ENCODE measurements around the gene FBXW5.

Gene FBXW5

GRCh38 chr9:136990242-136990911 is 45.8 kb upstream of the FBXW5 start (continued):
- TF ChIP-seq CSRNP3 (CRISPR knock-in tag; IDR thresholded peaks at IDR 0.05), result no peak

DNA sequence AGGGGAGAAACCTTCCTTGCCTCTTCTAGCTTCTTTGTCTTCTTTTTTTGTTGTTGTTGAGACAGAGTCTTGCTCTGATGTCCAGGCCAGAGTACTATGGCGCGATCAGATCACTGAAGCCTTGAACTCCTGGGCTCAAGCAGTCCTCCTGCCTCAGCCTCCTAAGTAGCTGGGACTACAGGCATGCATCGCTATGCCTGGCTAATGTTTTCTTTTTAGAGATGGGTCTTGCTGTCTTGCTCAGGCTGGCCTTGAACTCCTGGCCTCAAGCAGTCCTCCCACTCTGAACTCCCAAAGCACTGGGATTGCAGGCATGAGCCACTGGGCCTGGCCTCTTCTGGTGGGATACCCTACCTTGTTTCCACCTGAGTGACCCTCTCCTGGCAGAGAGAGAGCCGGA is 44.3 kb upstream of the FBXW5 start:
- no peak for ATAC-seq
- TF ChIP-seq GLIS3 (CRISPR knock-in tag; IDR thresholded peaks at IDR 0.05) (no peak), TSHZ2 (CRISPR knock-in tag; IDR thresholded peaks at IDR 0.05) (no peak), BACH2 (CRISPR knock-in tag; IDR thresholded peaks at IDR 0.05; ENCODE audit: borderline replicate concordance) (no peak), PPARA (CRISPR knock-in tag; IDR thresholded peaks at IDR 0.05; ENCODE audit: borderline replicate concordance) (no peak), ZNF70 (CRISPR knock-in tag; IDR thresholded peaks at IDR 0.05) (no peak), TOX (CRISPR knock-in tag; IDR thresholded peaks at IDR 0.05; ENCODE audit: borderline replicate concordance) (no peak), OSR1 (CRISPR knock-in tag; IDR thresholded peaks at IDR 0.05) (no peak), ZFP30 (CRISPR knock-in tag; IDR thresholded peaks at IDR 0.05) (no peak), ZNF8 (CRISPR knock-in tag; IDR thresholded peaks at IDR 0.05) (no peak), RARB (CRISPR knock-in tag; IDR thresholded peaks at IDR 0.05) (no peak)
- TF ChIP-seq, protein P1, sequence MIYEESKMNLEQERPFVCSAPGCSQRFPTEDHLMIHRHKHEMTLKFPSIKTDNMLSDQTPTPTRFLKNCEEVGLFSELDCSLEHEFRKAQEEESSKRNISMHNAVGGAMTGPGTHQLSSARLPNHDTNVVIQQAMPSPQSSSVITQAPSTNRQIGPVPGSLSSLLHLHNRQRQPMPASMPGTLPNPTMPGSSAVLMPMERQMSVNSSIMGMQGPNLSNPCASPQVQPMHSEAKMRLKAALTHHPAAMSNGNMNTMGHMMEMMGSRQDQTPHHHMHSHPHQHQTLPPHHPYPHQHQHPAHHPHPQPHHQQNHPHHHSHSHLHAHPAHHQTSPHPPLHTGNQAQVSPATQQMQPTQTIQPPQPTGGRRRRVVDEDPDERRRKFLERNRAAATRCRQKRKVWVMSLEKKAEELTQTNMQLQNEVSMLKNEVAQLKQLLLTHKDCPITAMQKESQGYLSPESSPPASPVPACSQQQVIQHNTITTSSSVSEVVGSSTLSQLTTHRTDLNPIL (CRISPR knock-in tag; IDR thresholded peaks at IDR 0.05; ENCODE audit: low read depth), result no peak

DNA sequence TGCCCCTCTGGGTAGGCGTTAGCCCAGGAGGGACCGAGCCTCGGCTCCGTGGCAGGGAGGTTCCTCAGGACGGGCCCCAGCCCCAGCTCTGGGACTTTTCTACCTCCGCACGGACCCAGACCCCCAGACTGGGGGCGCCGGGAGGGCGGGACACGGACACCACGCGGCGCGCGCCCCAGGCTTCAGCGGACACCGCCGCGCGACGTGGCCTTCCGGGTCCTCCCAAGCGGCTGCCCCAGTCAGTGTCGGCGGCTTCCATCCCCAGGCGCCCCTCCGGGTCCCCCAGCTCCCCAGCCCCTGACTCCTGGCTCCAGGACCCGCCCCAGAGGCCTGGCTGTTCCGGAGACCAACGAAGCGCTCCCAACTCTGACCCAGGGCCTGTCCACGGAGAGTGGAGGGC is 41.3 kb upstream of the FBXW5 start:
- no peak for TF ChIP-seq PATZ1 (CRISPR knock-in tag; IDR thresholded peaks at IDR 0.05; ENCODE audit: borderline replicate concordance)
- no peak for TF ChIP-seq CSRNP3 (CRISPR knock-in tag; IDR thresholded peaks at IDR 0.05)
- ATAC-seq, result no peak

- ATAC-seq, result no peak
- TF ChIP-seq ZNF8 (CRISPR knock-in tag; IDR thresholded peaks at IDR 0.05) (no peak), TSHZ2 (CRISPR knock-in tag; IDR thresholded peaks at IDR 0.05) (no peak), ZFP3 (CRISPR knock-in tag; IDR thresholded peaks at IDR 0.05) (no peak), ZNF565 (CRISPR knock-in tag; conservative IDR thresholded peaks at IDR 0.05; ENCODE audit: low read depth) (no peak), ZNF70 (CRISPR knock-in tag; IDR thresholded peaks at IDR 0.05) (no peak), BACH2 (CRISPR knock-in tag; IDR thresholded peaks at IDR 0.05; ENCODE audit: borderline replicate concordance) (no peak), ZC3H10 (CRISPR knock-in tag; IDR thresholded peaks at IDR 0.05) (no peak), RARB (CRISPR knock-in tag; IDR thresholded peaks at IDR 0.05) (no peak), ISL1 (CRISPR knock-in tag; IDR thresholded peaks at IDR 0.05) (no peak), PPARA (CRISPR knock-in tag; IDR thresholded peaks at IDR 0.05; ENCODE audit: borderline replicate concordance) (no peak), CSRNP3 (CRISPR knock-in tag; IDR thresholded peaks at IDR 0.05) (no peak), GLIS3 (CRISPR knock-in tag; IDR thresholded peaks at IDR 0.05) (no peak), TCF4 (CRISPR knock-in tag; IDR thresholded peaks at IDR 0.05; ENCODE audit: borderline replicate concordance) (no peak), ARNTL (CRISPR knock-in tag; IDR thresholded peaks at IDR 0.05; ENCODE audit: borderline replicate concordance, low read depth) (no peak)
These were observed 40.6 kb upstream of the FBXW5 start for GRCh38 chr9:136985027-136985602.

All from SK-N-SH treated with all-trans-retinoic acid at 6 μM for 48 hours (cell line).